Measurements from ENCODE around the gene SPACA9.

DNA sequence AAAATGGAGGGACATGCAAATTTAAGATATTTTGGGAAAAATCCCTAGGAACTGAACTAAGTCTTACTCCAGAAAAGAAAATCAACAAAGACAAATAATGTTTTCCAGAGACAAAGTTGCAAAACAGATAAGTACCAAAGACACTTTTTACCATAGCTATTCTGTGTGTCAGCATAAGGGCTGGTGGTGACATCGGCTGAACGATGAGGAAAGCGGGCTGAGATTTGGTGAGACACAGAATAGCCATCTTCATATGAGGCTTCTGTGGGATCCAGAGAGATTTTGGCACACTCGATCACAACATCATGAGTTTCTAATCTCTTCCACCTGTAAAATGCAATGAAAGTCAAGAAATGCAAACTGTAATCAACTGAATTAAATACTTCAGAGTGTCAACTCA lies 33.4 kb downstream of the SPACA9 start:
- TF ChIP-seq CTCF (IDR thresholded peaks at IDR 0.05; ENCODE audit: low read depth, low read length): no peak
- no peak for TF ChIP-seq EZH2phosphoT487 (IDR thresholded peaks at IDR 0.05; ENCODE audit: low read depth)

Data from OCI-LY3 (cell line).